Transverse colon (tissue), 4 donors: ENCODE measurements around the gene PIK3AP1.

Source experiments
- EP300 ChIP-seq: sonication (generic); formaldehyde crosslinking; IDR thresholded peaks from one replicate; pipeline ENCODE4 v1.6.1; 2017; ENCODE audit warnings: antibody characterized with exemption, low read depth
- POLR2A ChIP-seq: fragments of 450-650 bp; IDR thresholded peaks from one replicate; pipeline ENCODE4 v1.6.1; 2016; ENCODE audit warnings: antibody characterized with exemption, mild to moderate bottlenecking, moderate library complexity
- POLR2AphosphoS5 ChIP-seq, 3 donors: sonication (generic); formaldehyde crosslinking; IDR thresholded peaks; one replicate each; pipeline ENCODE4 v1.6.1; 2016; ENCODE audit warnings: antibody characterized with exemption in 3 of 3
- TF ChIP-seq, protein P1 (sequence below), 5 experiments: fragments of 200-600 bp in 3 of 5; fragments of 450-650 bp in 2 of 5; sonication (generic) in 3 of 5; IDR thresholded peaks; 1 replicate in 2 of 5; 2 replicates in 3 of 5; pipeline ENCODE4 v1.5.1; 2016 to 2017; ENCODE audit warnings: antibody characterized with exemption in 5 of 5, inconsistent platforms in 3 of 5, mild to moderate bottlenecking in 2 of 5, moderate library complexity in 1 of 5

DNA sequence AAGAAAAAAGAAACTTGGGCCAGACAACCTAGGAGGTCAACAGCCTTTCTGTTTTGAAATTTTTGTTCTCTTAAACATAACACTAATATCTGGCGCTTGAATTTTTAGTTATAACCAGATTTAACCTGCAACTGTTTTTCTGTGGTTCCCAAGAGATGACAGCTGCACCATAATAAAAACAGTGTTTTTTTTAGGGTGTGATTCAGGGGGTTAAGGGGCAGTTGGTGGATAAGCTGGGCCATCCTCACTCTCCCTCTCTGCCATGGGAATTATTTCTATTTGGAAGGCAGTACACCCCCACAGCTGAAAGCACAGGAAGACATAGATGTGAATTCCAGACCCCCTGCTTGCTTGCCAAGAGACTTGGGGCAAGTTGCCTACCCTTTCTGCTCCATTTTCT, 113.4 kb downstream of the PIK3AP1 start:
- no peak for TF ChIP-seq POLR2AphosphoS5 (IDR thresholded peaks at IDR 0.05)
- TF ChIP-seq, protein P1, sequence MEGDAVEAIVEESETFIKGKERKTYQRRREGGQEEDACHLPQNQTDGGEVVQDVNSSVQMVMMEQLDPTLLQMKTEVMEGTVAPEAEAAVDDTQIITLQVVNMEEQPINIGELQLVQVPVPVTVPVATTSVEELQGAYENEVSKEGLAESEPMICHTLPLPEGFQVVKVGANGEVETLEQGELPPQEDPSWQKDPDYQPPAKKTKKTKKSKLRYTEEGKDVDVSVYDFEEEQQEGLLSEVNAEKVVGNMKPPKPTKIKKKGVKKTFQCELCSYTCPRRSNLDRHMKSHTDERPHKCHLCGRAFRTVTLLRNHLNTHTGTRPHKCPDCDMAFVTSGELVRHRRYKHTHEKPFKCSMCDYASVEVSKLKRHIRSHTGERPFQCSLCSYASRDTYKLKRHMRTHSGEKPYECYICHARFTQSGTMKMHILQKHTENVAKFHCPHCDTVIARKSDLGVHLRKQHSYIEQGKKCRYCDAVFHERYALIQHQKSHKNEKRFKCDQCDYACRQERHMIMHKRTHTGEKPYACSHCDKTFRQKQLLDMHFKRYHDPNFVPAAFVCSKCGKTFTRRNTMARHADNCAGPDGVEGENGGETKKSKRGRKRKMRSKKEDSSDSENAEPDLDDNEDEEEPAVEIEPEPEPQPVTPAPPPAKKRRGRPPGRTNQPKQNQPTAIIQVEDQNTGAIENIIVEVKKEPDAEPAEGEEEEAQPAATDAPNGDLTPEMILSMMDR (IDR thresholded peaks at IDR 0.05) = no peak
- no peak for TF ChIP-seq POLR2A
- no peak for TF ChIP-seq EP300
